CD4-positive, CD25-positive, alpha-beta regulatory T cell (primary cell): ENCODE data around the gene ORM2. TPM values are rescaled to one million over a fixed set of nuclear protein-coding genes. Genes with fewer than 3 reads are reported as not detected.

Source experiments
- ATAC-seq, 2 donors: fragments of 150-1000 bp; cut with Tn5 transposase; one replicate each; pipeline ENCODE4 v1.10.0; 2021; ENCODE audit warnings: low read depth in 2 of 2, moderate number of reproducible peaks in 2 of 2, moderate library complexity in 1 of 2
- DNase-seq, 3 donors: peaks; one replicate each; pipeline versions ENCODE4 v3.0.0 to v3.0.0-alpha.2; 2012 to 2022; ENCODE audit warnings: mixed read lengths in 1 of 3
- H3K27ac ChIP-seq: one replicate; pipeline ENCODE4 v1.7.0; 2013; ENCODE audit warnings: mild to moderate bottlenecking, low read length; ENCODE audit not compliant: insufficient read depth, poor library complexity, severe bottlenecking
- H3K27me3 ChIP-seq: one replicate; pipeline ENCODE4 v1.7.0; 2013; ENCODE audit warnings: low read length; ENCODE audit not compliant: control insufficient read depth, insufficient read depth
- H3K36me3 ChIP-seq: one replicate; pipeline ENCODE4 v1.7.0; 2013; ENCODE audit warnings: mild to moderate bottlenecking, low read length, moderate library complexity; ENCODE audit not compliant: control insufficient read depth, insufficient read depth
- H3K4me1 ChIP-seq: 2 replicates; pipeline ENCODE4 v1.7.0; 2013; ENCODE audit warnings: mild to moderate bottlenecking, low read length; ENCODE audit not compliant: insufficient read depth, control insufficient read depth, poor library complexity, severe bottlenecking
- H3K4me3 ChIP-seq: one replicate; pipeline ENCODE4 v1.7.0; 2013; ENCODE audit warnings: low read depth, mild to moderate bottlenecking, low read length, moderate library complexity
- H3K9me3 ChIP-seq, 2 experiments: 1 replicate in 1 of 2; 2 replicates in 1 of 2; pipeline ENCODE4 v1.7.0; 2013; ENCODE audit warnings: low read length in 2 of 2, mild to moderate bottlenecking in 1 of 2, moderate library complexity in 1 of 2; ENCODE audit not compliant: control insufficient read depth in 2 of 2
- H3K27ac Mint-ChIP-seq, 3 donors: one replicate each; pipeline ENCODE4 v1.8.0; 2020 to 2022; ENCODE audit warnings: mild to moderate bottlenecking in 3 of 3, mixed read lengths in 3 of 3, moderate library complexity in 2 of 3
- H3K27me3 Mint-ChIP-seq: one replicate; pipeline ENCODE4 v1.8.0; 2022; ENCODE audit warnings: mild to moderate bottlenecking, mixed read lengths
- H3K36me3 Mint-ChIP-seq: one replicate; pipeline ENCODE4 v1.8.0; 2020; ENCODE audit warnings: mixed read lengths
- H3K4me1 Mint-ChIP-seq, 4 donors: one replicate each; pipeline ENCODE4 v1.8.0; 2020 to 2022; ENCODE audit warnings: mixed read lengths in 4 of 4, mild to moderate bottlenecking in 1 of 4
- H3K4me3 Mint-ChIP-seq, 4 donors: one replicate each; pipeline ENCODE4 v1.8.0; 2020 to 2022; ENCODE audit warnings: mild to moderate bottlenecking in 4 of 4, mixed read lengths in 4 of 4, moderate library complexity in 3 of 4
- H3K9me3 Mint-ChIP-seq, 7 donors: one replicate each; pipeline ENCODE4 v1.8.0; 2020 to 2022; ENCODE audit warnings: mixed read lengths in 7 of 7, mild to moderate bottlenecking in 3 of 7, moderate library complexity in 2 of 7
- polyA plus RNA-seq, 4 donors: library from polyadenylated mRNA; unstranded; fragments of 300-500 nt; fragmentation: Illumina TruSeq; gene quantifications; one replicate each; pipeline ENCODE4 v1.2.3, GENCODE V29; 2021
- total RNA-seq: library from RNA; stranded (reverse); gene quantifications from one replicate; pipeline ENCODE4 v1.2.3, GENCODE V29; 2022

Gene ORM2
- total and polyA plus RNA-seq, 5 donors from 2014 or later = not detected

DNA sequence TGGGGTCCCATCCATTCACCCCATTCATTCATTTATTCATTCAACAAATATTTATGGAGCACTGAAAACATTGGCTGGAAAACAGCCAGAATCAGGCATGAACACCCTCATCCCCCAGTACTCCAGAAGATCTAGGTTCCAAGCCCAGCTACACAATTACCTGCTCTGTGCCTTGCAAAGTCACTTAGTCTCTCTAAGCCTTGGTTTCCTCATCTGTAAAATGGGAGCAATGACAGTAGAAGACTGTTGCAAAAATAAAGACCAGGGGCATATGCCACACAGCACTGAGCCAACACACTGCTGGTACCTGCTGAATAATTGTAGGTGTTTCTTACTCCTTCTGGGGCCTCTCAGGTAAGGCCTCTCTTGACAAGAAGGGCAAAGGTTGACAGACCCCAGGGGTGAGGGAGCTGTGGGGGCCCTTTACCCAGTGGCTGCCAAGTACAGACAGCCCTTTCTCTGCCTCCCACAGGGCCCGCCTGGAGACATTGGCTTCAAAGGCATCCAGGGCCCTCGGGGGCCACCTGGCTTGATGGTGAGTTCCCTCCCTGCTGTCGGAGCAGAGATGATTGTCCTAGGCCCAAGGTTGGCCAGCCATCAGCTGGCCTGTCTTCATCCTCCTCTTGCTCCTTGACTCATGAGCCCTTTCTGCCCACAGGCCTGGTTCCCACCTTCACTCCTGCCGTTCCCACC, 29.4 kb upstream of the ORM2 start:
- Histone ChIP-seq H3K27me3 (no peaks in the 10 kb centered on the region), H3K4me3 (no peak overlapping the region), H3K27ac (no peak overlapping the region), H3K9me3 (peaks cover 2 to 9% of the 10 kb centered on the region in 2 experiments), H3K4me1 (no peaks in the 10 kb centered on the region), H3K36me3 (no peaks in the 10 kb centered on the region)
- no peaks in the 10 kb centered on the region for H3K36me3 Mint-ChIP-seq
- no peak overlapping the region for H3K4me3 Mint-ChIP-seq
- no peak for ATAC-seq
- H3K9me3 Mint-ChIP-seq = peaks cover 0 to 7% (median 4%) of the 10 kb centered on the region in 7 donors
- H3K27ac Mint-ChIP-seq = no peak overlapping the region
- DNase-seq = no peak
- peaks cover 0 to 3% (median 0%) of the 10 kb centered on the region in 4 donors for H3K4me1 Mint-ChIP-seq
- peaks cover 19% of the 10 kb centered on the region for H3K27me3 Mint-ChIP-seq

GRCh38 chr9:114300846-114301797, 28.5 kb upstream of the ORM2 start:
- no peaks in the 10 kb centered on the region for H3K27me3 ChIP-seq
- no peak overlapping the region for H3K4me3 ChIP-seq
- no peak overlapping the region for H3K27ac ChIP-seq
- no peak for ATAC-seq
- no peaks in the 10 kb centered on the region for H3K36me3 ChIP-seq
- no peak overlapping the region for H3K4me3 Mint-ChIP-seq
- no peak overlapping the region for H3K27ac Mint-ChIP-seq
- no peaks in the 10 kb centered on the region for H3K4me1 ChIP-seq
- H3K9me3 ChIP-seq = peaks cover 0 to 4% of the 10 kb centered on the region in 2 experiments
- H3K4me1 Mint-ChIP-seq = peaks cover 0 to 8% (median 0%) of the 10 kb centered on the region in 4 donors
- peaks cover 0 to 7% (median 0%) of the 10 kb centered on the region in 7 donors for H3K9me3 Mint-ChIP-seq
- H3K27me3 Mint-ChIP-seq = peaks cover 19% of the 10 kb centered on the region
- no peaks in the 10 kb centered on the region for H3K36me3 Mint-ChIP-seq
- no peak for DNase-seq

GRCh38 chr9:114301798-114302565, 27.7 kb upstream of the ORM2 start:
- Histone ChIP-seq H3K9me3 (no peaks in the 10 kb centered on the region), H3K27me3 (no peaks in the 10 kb centered on the region), H3K4me1 (no peaks in the 10 kb centered on the region), H3K27ac (no peak overlapping the region), H3K36me3 (no peaks in the 10 kb centered on the region), H3K4me3 (no peak overlapping the region)
- no peak overlapping the region for H3K27ac Mint-ChIP-seq
- DNase-seq (no peak), ATAC-seq (no peak)
- no peaks in the 10 kb centered on the region for H3K36me3 Mint-ChIP-seq
- peaks cover 19% of the 10 kb centered on the region for H3K27me3 Mint-ChIP-seq
- peaks cover 0 to 5% (median 0%) of the 10 kb centered on the region in 7 donors for H3K9me3 Mint-ChIP-seq
- H3K4me1 Mint-ChIP-seq = peaks cover 0 to 8% (median 0%) of the 10 kb centered on the region in 4 donors
- H3K4me3 Mint-ChIP-seq = no peak overlapping the region

DNA sequence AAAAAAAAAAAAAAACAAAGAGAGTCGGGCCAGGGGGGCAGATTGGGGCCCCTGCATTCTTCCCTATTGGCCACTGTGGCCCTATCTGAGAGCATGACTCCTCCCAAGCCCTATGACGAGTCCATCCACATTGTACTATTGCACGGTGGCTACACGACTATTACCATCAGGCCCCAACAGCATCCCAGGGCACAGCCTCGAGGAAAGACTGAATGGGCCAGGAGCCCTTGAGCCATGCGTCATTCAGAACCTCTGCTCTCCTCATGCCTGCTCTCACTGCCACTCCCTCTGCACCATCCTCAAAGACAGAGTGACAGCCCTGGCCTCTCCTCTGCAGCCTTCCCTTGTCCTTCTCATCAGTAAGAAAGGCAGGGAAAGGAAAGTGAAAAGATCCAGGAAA, 26.9 kb upstream of the ORM2 start:
- H3K9me3 ChIP-seq = no peaks in the 10 kb centered on the region
- Mint-ChIP-seq H3K4me3 (no peak overlapping the region), H3K9me3 (peaks cover 0 to 5% (median 0%) of the 10 kb centered on the region in 7 donors), H3K4me1 (peaks cover 0 to 8% (median 0%) of the 10 kb centered on the region in 4 donors), H3K36me3 (no peaks in the 10 kb centered on the region), H3K27ac (no peak overlapping the region), H3K27me3 (peaks cover 19% of the 10 kb centered on the region)
- ATAC-seq = no peak
- no peaks in the 10 kb centered on the region for H3K4me1 ChIP-seq
- no peak overlapping the region for H3K4me3 ChIP-seq
- DNase-seq = no peak
- H3K27ac ChIP-seq = no peak overlapping the region
- no peaks in the 10 kb centered on the region for H3K27me3 ChIP-seq
- H3K36me3 ChIP-seq = no peaks in the 10 kb centered on the region

DNA sequence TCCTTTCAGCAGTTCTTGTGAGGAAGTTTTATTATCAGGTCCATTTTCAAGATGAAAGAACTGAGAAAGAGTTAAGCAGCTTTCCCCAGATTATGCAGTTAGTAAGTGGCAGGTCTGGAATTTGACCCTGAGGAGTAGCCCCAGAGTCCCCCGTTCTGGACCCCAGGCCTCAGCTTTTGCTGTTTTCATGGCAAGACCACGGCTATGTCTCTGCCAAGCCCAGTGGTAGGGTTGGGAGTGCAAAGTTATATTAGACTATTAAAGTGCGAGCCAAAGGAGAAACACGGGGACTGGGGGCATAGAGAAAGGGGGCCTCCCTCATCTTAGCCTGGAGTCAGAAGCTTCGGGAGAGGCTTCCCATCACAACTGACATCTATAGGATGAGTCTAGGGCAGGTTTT, 26.1 kb upstream of the ORM2 start:
- no peaks in the 10 kb centered on the region for H3K36me3 ChIP-seq
- H3K9me3 ChIP-seq = no peaks in the 10 kb centered on the region
- no peak overlapping the region for H3K4me3 ChIP-seq
- Mint-ChIP-seq H3K27ac (no peak overlapping the region), H3K27me3 (peaks cover 11% of the 10 kb centered on the region), H3K36me3 (no peaks in the 10 kb centered on the region), H3K4me1 (peaks cover 0 to 8% (median 0%) of the 10 kb centered on the region in 4 donors), H3K4me3 (no peak overlapping the region), H3K9me3 (peaks cover 0 to 5% (median 0%) of the 10 kb centered on the region in 7 donors)
- H3K27ac ChIP-seq = no peak overlapping the region
- no peak for DNase-seq
- no peak for ATAC-seq
- no peaks in the 10 kb centered on the region for H3K27me3 ChIP-seq
- H3K4me1 ChIP-seq = no peaks in the 10 kb centered on the region

GRCh38 chr9:114303977-114304376, 25.7 kb upstream of the ORM2 start:
- Histone ChIP-seq H3K9me3 (no peaks in the 10 kb centered on the region), H3K36me3 (no peaks in the 10 kb centered on the region), H3K4me1 (no peaks in the 10 kb centered on the region), H3K27me3 (no peaks in the 10 kb centered on the region), H3K27ac (no peak overlapping the region), H3K4me3 (no peak overlapping the region)
- no peak overlapping the region for H3K27ac Mint-ChIP-seq
- DNase-seq = no peak
- H3K36me3 Mint-ChIP-seq = no peaks in the 10 kb centered on the region
- no peak overlapping the region for H3K4me3 Mint-ChIP-seq
- H3K9me3 Mint-ChIP-seq = peaks cover 0 to 5% (median 0%) of the 10 kb centered on the region in 7 donors
- no peak for ATAC-seq
- peaks cover 0 to 8% (median 0%) of the 10 kb centered on the region in 4 donors for H3K4me1 Mint-ChIP-seq
- H3K27me3 Mint-ChIP-seq = peaks cover 7% of the 10 kb centered on the region

- Mint-ChIP-seq H3K27ac (no peak overlapping the region), H3K27me3 (peaks cover 4% of the 10 kb centered on the region), H3K9me3 (peaks cover 0 to 5% (median 0%) of the 10 kb centered on the region in 7 donors), H3K4me1 (peaks cover 0 to 8% (median 0%) of the 10 kb centered on the region in 4 donors), H3K36me3 (no peaks in the 10 kb centered on the region), H3K4me3 (no peak overlapping the region)
- Histone ChIP-seq H3K4me1 (no peaks in the 10 kb centered on the region), H3K27me3 (no peaks in the 10 kb centered on the region), H3K4me3 (no peak overlapping the region), H3K27ac (no peak overlapping the region), H3K9me3 (no peaks in the 10 kb centered on the region), H3K36me3 (no peaks in the 10 kb centered on the region)
- DNase-seq (no peak), ATAC-seq (no peak)
Observed at GRCh38 chr9:114304416-114305188, 25.1 kb upstream of the ORM2 start.
